ENCODE measurements around the gene VHLL.

VHLL gene

DNA sequence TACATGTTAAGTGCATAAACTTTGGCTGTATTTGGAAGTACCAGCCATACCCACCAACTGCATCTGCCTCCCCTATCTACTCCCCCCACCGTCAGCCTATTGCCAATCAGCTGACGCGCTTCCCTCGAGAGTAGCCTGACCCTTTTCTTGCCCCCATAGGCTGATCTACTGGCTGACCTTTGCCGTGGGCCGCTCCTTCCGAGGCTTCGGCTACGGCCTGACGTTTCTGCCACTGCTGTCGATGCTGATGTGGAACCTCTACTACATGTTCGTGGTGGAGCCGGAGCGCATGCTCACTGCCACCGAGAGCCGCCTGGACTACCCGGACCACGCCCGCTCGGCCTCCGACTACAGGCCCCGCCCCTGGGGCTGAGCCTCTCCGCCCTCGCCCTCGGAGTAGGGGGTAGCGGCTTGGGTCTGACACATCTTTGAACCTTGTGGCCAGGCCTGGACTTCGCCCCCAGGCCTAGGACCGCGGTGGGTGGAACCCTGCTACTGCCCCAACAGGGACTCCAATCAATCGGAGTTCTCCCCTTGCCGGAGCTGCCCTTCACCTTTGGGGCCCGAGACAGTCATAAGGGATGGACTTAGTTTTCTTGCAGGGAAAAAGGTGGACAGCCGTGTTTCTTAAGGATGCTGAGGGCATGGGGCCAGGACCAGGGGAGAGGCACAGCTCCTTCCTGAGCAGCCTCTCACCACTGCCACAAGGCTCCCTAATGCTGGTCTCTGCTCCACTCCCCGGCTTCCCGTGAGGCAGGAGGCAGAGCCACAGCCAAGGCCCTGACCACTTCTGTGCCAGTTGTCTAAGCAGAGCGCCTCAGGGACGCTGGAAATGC, 7.7 kb downstream of the VHLL start:
- peak; percentile 83 for DNase-seq (ENCODE audit: low spot score)

DNA sequence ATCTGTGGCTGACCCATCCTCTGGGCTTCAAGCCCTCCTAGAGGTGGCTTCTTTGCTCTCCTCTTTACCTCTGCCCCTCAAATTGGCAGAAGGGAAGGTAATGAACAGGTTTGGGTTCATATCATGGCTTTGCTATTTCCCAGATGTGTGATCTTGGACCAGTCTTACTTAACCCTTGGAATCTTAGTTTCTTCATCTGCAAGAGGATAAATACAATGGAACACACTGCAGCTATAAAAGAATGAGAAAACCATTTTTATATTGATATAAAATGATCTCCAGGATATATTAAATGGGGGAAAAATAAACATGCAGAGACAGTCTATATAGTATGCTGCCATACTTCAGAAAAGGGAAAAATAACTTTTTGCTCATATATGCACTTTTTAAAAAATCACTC, 9.2 kb downstream of the VHLL start:
- no peak for DNase-seq (ENCODE audit: low spot score)

DNA sequence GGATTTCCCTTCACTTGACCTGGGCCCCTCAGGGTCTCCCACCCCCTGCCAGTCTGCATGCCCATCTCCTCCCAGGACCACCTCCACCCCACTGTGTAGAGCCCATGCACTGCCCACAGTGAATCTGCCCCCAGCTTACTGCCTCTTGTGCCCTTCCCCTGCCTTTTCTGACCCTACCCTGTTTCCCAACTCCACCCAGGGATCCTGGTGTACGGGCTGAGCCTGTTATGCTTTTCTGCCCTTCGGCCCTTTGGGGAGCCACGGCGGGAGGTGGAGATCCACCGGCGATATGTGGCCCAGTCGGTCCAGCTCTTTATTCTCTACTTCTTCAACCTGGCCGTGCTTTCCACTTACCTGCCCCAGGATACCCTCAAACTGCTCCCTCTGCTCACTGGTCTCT, 13.0 kb downstream of the VHLL start:
- no peak for DNase-seq (ENCODE audit: low spot score)

DNA sequence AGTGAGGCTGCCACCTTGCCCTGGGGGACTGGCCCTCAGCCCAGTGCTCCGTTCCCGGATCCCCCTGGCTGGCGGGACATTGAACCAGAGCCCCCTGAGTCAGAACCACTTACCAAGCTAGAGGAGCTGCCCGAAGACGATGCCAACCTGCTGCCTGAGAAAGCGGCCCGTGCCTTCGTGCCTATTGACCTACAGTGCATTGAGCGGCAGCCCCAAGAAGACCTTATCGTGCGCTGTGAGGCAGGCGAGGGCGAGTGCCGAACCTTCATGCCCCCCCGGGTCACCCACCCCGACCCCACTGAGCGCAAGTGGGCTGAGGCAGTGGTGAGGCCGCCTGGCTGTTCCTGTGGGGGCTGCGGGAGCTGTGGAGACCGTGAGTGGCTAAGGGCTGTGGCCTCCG, 13.7 kb downstream of the VHLL start:
- DNase-seq (ENCODE audit: low spot score) = no peak

- no peak for DNase-seq (ENCODE audit: low spot score)
These were observed 14.3 kb downstream of the VHLL start for GRCh38 chr1:156284757-156285156.

- no peak for DNase-seq (ENCODE audit: low spot score)
These were observed 15.0 kb downstream of the VHLL start, which contains the start of gene TMEM79 for GRCh38 chr1:156284112-156284511. TSS of gene TMEM79 (plus strand) at chr1:156284325. CDS start at chr1:156285227, 902 bp downstream.

- DNase-seq (ENCODE audit: low spot score) = no peak
These were observed 15.6 kb downstream of the VHLL start for GRCh38 chr1:156283521-156283920.

GRCh38 chr1:156282479-156283222, 16.5 kb downstream of the VHLL start, which contains the start of gene SMG5:
TSS of gene SMG5 (minus strand) at chr1:156282825. CDS start at chr1:156282680, 145 bp downstream.
- DNase-seq (ENCODE audit: low spot score) = peak; percentile 98

DNA sequence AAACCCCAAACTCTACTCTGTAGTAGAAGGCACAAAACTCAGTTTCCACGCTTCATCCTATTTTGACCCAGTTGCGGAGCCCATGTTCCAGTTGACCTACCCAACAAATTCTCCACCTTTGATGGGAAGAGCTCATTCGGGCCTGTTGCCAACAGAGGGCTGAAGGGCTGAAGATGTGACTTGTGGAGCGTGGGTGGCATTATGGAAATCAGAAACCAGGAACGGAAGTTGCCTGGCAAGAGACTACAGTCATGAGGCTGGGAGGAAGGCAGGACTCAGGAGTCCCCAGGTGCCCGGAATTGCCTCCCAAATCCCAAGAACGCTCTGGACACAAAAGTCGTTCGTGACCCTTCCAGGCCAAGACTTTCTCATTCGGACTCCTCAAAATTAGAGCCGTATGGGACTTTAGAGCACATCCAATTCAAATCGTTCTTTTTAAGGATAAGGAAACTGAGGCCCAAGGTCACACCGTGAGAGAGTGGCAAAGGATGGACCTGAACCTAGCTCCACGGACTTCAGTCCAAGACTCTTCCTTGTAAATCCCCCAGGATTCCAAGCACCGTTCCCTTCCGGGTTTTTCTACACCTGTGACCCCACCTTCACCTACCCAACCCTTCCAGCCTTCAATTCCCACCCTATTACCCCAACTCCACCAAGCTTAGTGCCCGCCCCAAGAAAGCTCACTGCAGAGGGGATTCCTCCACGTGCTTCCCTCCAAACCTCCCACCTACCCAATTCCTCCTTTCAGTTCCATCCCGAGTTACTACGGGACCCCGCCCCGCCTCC, 17.2 kb downstream of the VHLL start:
- peak; percentile 75 for DNase-seq (ENCODE audit: low spot score)

DNA sequence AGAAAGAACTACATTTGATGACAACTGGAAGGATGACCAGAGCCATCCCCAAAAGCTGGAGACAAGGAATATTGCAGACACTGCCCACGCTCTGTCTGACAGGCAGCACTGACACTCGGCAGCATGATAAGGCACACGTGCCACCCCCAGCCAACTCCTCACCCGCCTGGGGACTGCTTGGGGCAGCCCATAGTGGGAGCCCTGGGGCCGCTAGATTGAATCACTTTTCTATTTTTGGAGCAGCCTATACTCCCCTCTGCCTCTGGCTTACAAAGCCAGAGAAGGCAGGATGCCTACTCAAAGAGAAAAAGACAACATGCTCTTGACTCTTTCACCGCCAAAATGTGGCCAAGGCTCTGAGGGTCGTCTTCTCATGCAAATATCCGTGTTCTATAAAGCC, 17.8 kb downstream of the VHLL start:
- peak; percentile 41 for DNase-seq (ENCODE audit: low spot score)

GRCh38 chr1:156279837-156280236, 19.3 kb downstream of the VHLL start:
- DNase-seq (ENCODE audit: low spot score) = no peak

GRCh38 chr1:156276966-156277381, 22.1 kb downstream of the VHLL start:
- DNase-seq (ENCODE audit: low spot score) = no peak

DNA sequence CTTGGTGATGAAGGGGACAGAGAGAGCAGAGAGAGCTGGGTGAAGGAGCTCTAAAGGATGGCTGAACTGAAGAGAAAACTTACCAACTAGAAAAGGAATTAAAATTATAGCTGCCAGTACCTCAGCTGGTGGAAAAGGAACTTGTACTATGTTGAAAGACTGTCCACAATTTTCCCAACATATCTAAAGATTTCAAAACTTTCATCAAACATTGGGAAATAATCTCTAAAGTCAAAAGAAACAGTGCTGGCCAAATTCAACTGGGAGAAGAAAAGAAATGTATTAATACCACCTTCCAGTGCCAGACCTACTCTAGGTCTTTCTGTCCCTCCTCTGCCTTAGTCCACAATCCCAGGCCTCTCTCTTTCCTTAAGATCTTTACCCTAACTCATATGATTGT, 22.6 kb downstream of the VHLL start:
- no peak for DNase-seq (ENCODE audit: low spot score)

DNA sequence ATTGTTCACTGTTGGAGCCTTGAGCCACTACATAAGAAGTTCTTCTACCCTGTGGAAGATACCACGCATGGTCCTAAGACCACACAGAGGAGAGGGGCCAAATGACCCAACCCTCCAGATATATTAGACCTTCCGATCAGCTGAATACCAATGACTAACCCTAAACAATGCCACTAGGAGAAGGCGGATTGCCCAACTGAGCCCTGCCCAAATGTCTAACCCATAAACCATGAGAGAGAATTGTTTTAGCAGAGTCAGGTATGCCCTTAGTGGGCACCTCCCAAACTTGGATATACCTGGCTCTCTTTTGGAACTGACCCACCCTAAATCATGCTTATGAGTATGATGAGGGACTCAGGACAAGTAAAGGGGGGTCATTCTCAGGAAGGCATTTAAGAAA, 28.8 kb downstream of the VHLL start:
- DNase-seq (ENCODE audit: low spot score) = no peak

GRCh38 chr1:156268336-156268735, 30.8 kb downstream of the VHLL start:
- no peak for DNase-seq (ENCODE audit: low spot score)

- no peak for DNase-seq (ENCODE audit: low spot score)
These were observed 33.1 kb downstream of the VHLL start for GRCh38 chr1:156266051-156266450.

DNA sequence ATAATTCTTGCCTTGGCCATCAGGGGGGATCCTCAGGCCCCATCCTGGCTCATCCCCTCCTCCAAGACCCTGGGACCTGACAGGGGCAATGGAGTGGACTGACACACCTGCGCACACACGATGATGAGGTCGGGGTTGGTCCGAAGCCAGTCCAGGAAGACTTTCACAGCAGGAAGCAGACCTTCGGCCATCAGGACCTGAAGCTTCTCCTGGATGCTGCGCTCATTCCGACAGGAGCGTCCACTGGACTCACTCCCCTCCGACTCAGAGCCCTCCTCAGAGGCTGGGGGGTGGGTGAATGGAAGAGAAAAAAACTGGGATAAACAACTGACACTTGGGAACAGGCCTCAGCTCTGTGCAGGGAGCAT, 35.8 kb downstream of the VHLL start:
- no peak for DNase-seq (ENCODE audit: low spot score)

- DNase-seq (ENCODE audit: low spot score) = peak; percentile 72
These were observed 36.4 kb downstream of the VHLL start for GRCh38 chr1:156262461-156263287.

GRCh38 chr1:156260896-156261295, 38.2 kb downstream of the VHLL start:
- DNase-seq (ENCODE audit: low spot score) = no peak

GRCh38 chr1:156259805-156260204, 39.3 kb downstream of the VHLL start:
- no peak for DNase-seq (ENCODE audit: low spot score)

DNA sequence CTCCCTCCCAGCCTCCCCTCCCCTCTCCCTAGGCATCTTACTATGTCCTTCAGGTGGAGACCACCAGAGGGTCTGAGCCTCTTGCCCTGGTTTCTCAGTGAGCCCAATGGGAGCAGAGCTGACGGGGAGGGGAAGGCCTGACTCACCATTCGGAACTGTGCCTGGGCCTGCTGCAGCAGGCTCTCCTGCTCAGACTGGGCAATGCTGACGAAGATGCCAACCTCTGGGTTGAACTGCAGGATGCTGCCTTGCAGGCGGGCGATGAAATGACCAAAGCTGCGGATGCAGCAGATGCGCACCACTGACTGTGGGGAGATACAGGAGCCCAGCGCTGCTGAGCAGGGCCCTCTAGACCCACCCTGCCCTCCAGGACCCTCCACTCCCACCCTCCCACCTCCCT, 40.2 kb downstream of the VHLL start:
- DNase-seq (ENCODE audit: low spot score) = no peak

DNA sequence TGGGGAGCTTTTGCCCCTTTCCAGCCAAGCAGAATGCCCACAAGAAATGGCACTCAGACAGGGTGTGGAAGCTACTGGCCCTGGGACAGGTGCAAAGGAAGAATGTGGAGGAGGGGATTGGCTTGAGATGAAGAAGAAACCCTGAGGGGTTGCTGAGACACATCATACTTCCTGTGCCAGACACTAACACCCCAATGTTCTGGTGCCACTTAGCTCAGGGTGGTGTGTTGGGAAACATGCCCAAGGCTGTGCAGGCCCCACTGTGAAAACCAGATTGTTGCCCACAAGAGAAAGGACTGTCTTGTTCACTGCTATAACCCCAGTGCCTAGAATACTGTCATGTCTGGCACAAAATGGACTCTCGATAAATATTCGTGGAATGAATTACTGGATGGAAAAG, 41.4 kb downstream of the VHLL start:
- no peak for DNase-seq (ENCODE audit: low spot score)
